Smooth muscle cell (in vitro differentiated cells): Measurements from ENCODE around the gene BIVM. TPM values are rescaled to one million over a fixed set of nuclear protein-coding genes. Genes with fewer than 3 reads are reported as not detected.

Experiments used
- DNase-seq: peaks from one replicate; lab custom pipeline; 2025; ENCODE audit not compliant: unreplicated experiment; lab: John Stamatoyannopoulos, UW
- H2AFZ ChIP-seq: fragments of 200-600 bp; sonication (generic); 2 replicates; pipeline ENCODE4 v1.6.0; 2016; ENCODE audit warnings: antibody characterized with exemption, low read depth, mild to moderate bottlenecking
- H3F3A ChIP-seq: fragments of 200-600 bp; sonication (generic); 2 replicates; pipeline ENCODE4 v1.6.0; 2017; ENCODE audit warnings: antibody characterized with exemption, low read depth
- H3K27ac ChIP-seq: fragments of 200-600 bp; sonication (generic); 2 replicates; pipeline ENCODE4 v1.5.1; 2016; ENCODE audit warnings: low read depth, mild to moderate bottlenecking
- H3K27me3 ChIP-seq: fragments of 200-600 bp; sonication (generic); 2 replicates; pipeline ENCODE4 v1.6.1; 2016; ENCODE audit warnings: low read depth, mild to moderate bottlenecking
- H3K36me3 ChIP-seq: fragments of 200-600 bp; sonication (generic); 2 replicates; pipeline ENCODE4 v1.5.1; 2016; ENCODE audit warnings: low read depth
- H3K4me1 ChIP-seq: fragments of 200-600 bp; sonication (generic); 2 replicates; pipeline ENCODE4 v1.5.1; 2016; ENCODE audit warnings: low read depth
- H3K4me2 ChIP-seq: fragments of 200-600 bp; sonication (generic); 2 replicates; pipeline ENCODE4 v1.6.0; 2016; ENCODE audit warnings: mild to moderate bottlenecking
- H3K4me3 ChIP-seq: fragments of 200-600 bp; sonication (generic); 2 replicates; pipeline ENCODE4 v1.5.1; 2016; ENCODE audit warnings: mild to moderate bottlenecking
- H3K79me2 ChIP-seq: fragments of 200-600 bp; sonication (generic); 2 replicates; pipeline ENCODE4 v1.6.0; 2016; ENCODE audit warnings: low read depth, mild to moderate bottlenecking
- H3K9ac ChIP-seq: fragments of 200-600 bp; sonication (generic); 2 replicates; pipeline ENCODE4 v1.6.0; 2016; ENCODE audit warnings: low read depth
- H3K9me3 ChIP-seq: fragments of 200-600 bp; sonication (generic); replicated peaks from 2 replicates; pipeline ENCODE4 v1.5.1; 2016; ENCODE audit warnings: low read depth
- H4K20me1 ChIP-seq: fragments of 200-600 bp; sonication (generic); 2 replicates; pipeline ENCODE4 v1.6.0; 2016; ENCODE audit warnings: low read depth
- WGBS: methylation state at CpG from one replicate; pipeline ENCODE4 v1.1.7; 2016; ENCODE audit warnings: low lambda C conversion rate; 5-methylcytosine and 5-hydroxymethylcytosine counted together
- polyA plus RNA-seq: library from polyadenylated mRNA; unstranded; fragments of >200 nt; fragmentation: Nextera tagmentation; extraction: Ambion mirVana; gene quantifications from 2 replicates; pipeline ENCODE4 v1.2.1, GENCODE V29; 2016
- total RNA-seq: library from RNA; depleted of rRNA; stranded (reverse); fragments of >200 nt; gene quantifications from 2 replicates; pipeline ENCODE4 v1.2.3, GENCODE V29; 2014
- TF ChIP-seq, protein P1 (sequence below): fragments of 200-600 bp; sonication (generic); IDR thresholded peaks from 2 replicates; pipeline ENCODE4 v1.5.1; 2017; ENCODE audit warnings: borderline replicate concordance, mild to moderate bottlenecking, antibody characterized with exemption; ENCODE audit not compliant: insufficient read depth, poor library complexity, severe bottlenecking

The BIVM gene
- total and polyA plus RNA-seq, 2 experiments from 2014 or later: 7.7 to 9.1 TPM

DNA sequence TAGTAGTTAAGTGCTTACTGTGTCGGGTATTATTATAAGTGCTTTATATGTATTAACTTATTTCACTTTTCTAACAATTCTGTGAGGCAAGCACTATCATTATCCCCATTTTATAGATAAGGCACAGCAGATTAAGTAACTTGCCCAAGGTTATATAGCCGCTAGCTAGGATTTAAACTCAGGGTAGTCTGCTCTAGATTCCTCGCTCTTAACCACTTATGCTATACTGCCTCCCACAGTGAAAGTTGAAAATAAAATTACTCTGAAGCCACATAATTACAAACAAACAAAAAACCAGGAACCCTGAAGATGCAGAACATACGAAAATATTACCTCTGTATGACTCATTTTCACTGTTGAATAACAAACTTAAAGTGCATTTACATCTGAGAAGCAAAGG, 29.2 kb upstream of the BIVM start:
- TF ChIP-seq, protein P1, sequence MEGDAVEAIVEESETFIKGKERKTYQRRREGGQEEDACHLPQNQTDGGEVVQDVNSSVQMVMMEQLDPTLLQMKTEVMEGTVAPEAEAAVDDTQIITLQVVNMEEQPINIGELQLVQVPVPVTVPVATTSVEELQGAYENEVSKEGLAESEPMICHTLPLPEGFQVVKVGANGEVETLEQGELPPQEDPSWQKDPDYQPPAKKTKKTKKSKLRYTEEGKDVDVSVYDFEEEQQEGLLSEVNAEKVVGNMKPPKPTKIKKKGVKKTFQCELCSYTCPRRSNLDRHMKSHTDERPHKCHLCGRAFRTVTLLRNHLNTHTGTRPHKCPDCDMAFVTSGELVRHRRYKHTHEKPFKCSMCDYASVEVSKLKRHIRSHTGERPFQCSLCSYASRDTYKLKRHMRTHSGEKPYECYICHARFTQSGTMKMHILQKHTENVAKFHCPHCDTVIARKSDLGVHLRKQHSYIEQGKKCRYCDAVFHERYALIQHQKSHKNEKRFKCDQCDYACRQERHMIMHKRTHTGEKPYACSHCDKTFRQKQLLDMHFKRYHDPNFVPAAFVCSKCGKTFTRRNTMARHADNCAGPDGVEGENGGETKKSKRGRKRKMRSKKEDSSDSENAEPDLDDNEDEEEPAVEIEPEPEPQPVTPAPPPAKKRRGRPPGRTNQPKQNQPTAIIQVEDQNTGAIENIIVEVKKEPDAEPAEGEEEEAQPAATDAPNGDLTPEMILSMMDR: no peak
- Histone ChIP-seq H3K4me1 (peaks cover 10% of the 10 kb centered on the region), H2AFZ (no peak overlapping the region), H4K20me1 (no peaks in the 10 kb centered on the region), H3K27me3 (no peaks in the 10 kb centered on the region), H3K79me2 (peaks cover 11% of the 10 kb centered on the region), H3K4me3 (no peak overlapping the region), H3K4me2 (no peak overlapping the region), H3K36me3 (no peaks in the 10 kb centered on the region), H3K9ac (no peak overlapping the region), H3K9me3 (no peaks in the 10 kb centered on the region), H3F3A (no peaks in the 10 kb centered on the region), H3K27ac (no peak overlapping the region)
- 70% methylated on average over 4 of the region's 4 CpGs for WGBS
- DNase-seq: no peak

DNA sequence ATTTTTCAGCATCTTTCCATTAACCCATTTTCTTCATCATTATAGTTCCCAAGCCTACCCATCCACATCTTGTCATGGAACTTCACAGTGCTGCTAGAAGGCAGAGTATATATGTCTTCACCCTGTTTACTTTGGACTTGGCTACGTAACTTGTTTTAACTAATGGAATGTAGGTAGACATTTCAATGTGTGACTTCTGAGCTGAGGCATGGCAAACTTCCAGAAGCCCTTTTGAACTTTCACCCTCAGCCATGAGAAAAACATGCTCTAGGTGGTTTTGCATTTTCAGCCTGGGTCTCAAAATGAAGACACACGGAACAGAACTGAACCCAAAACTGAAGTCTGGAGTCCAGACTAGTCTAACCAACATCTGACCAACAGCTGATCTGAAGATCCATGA, 28.5 kb upstream of the BIVM start:
- H2AFZ ChIP-seq: no peak overlapping the region
- H3K4me3 ChIP-seq: no peak overlapping the region
- WGBS: 90% methylated on average over 2 of the region's 2 CpGs
- no peak overlapping the region for H3K9ac ChIP-seq
- peaks cover 11% of the 10 kb centered on the region for H3K79me2 ChIP-seq
- H3K9me3 ChIP-seq: no peaks in the 10 kb centered on the region
- no peak overlapping the region for H3K4me2 ChIP-seq
- peaks cover 10% of the 10 kb centered on the region for H3K4me1 ChIP-seq
- H3K27ac ChIP-seq: no peak overlapping the region
- TF ChIP-seq, protein P1: no peak
- no peaks in the 10 kb centered on the region for H4K20me1 ChIP-seq
- no peaks in the 10 kb centered on the region for H3F3A ChIP-seq
- no peak for DNase-seq
- H3K36me3 ChIP-seq: no peaks in the 10 kb centered on the region
- H3K27me3 ChIP-seq: no peaks in the 10 kb centered on the region

DNA sequence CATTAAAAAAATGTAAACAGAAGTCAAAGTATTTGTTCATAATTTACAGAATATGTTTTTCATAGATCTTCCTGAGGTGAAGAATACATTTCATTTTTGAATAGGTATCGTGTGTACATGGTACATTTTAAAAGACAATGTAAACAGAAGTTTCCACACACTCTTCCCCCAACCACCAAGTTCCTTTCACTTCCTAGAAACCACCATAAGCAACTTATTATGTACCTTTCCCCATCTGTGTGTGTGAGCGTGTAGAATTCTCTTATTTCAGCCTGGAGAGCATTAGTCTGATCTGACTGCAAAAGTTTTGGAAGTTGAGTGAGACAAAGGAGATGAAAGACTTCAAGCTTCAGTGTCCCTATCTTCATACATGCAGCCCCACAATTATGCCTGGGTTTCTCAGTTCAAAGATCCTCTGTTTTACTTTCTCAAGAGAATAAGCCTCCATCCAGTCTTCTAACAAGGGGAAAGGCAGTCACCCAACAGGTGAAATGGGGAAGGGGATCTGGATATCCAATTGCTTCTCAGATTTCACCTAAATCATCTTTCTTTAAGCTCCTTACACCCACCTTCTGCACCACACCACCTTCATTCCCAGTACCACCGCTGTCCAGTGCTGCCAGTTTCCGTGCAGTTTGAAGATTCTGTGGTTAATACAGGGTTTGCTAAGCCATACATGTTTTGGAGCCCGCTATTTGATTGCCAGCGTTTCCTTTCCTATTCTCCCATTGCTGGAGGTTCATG, 27.4 kb upstream of the BIVM start:
- WGBS: 94% methylated on average over 6 of the region's 6 CpGs
- H3K4me2 ChIP-seq: no peak overlapping the region
- H3K9ac ChIP-seq: no peak overlapping the region
- no peak overlapping the region for H3K4me3 ChIP-seq
- H3K27me3 ChIP-seq: no peaks in the 10 kb centered on the region
- DNase-seq: no peak
- H3K79me2 ChIP-seq: peaks cover 11% of the 10 kb centered on the region
- no peak overlapping the region for H3K27ac ChIP-seq
- H3K9me3 ChIP-seq: no peaks in the 10 kb centered on the region
- no peaks in the 10 kb centered on the region for H4K20me1 ChIP-seq
- H3K36me3 ChIP-seq: no peaks in the 10 kb centered on the region
- no peak overlapping the region for H2AFZ ChIP-seq
- H3K4me1 ChIP-seq: peaks cover 10% of the 10 kb centered on the region
- TF ChIP-seq, protein P1: no peak
- H3F3A ChIP-seq: no peaks in the 10 kb centered on the region

DNA sequence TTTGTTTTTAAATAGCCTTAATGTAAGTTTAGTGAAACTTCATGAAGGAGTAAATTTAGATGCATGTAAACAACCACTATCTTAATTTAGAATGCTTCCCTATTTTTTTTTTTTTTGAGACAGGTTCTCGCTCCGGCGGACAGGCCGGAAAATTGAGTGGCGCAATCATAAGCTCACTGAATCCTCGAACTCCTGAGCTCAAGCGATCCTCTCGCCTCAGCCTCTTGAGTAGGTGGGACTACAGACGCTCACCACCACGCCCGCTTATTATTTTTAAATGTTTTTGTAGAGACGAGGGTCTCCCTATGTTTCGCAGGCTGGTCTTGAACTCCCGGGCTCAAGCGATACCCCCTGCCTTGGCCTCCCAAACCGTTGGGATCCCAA, 26.9 kb upstream of the BIVM start:
- Histone ChIP-seq H3K36me3 (no peaks in the 10 kb centered on the region), H3F3A (no peaks in the 10 kb centered on the region), H3K27ac (no peak overlapping the region), H3K4me3 (no peak overlapping the region), H3K4me1 (peaks cover 10% of the 10 kb centered on the region), H3K27me3 (no peaks in the 10 kb centered on the region), H3K9me3 (no peaks in the 10 kb centered on the region), H4K20me1 (no peaks in the 10 kb centered on the region), H3K4me2 (no peak overlapping the region), H3K9ac (no peak overlapping the region), H3K79me2 (peaks cover 11% of the 10 kb centered on the region), H2AFZ (no peak overlapping the region)
- DNase-seq: no peak
- TF ChIP-seq, protein P1: no peak
- 94% methylated on average over 16 of the region's 16 CpGs for WGBS
